LNCAP (cell line): ENCODE data around the gene PRR16.

Source experiments
- CTCF ChIP-seq: fragments of 450-650 bp; IDR thresholded peaks from 2 replicates; pipeline ENCODE4 v1.5.1; 2017; ENCODE audit warnings: mild to moderate bottlenecking

PRR16 gene

GRCh38 chr5:120502531-120502930, 38.4 kb downstream of the PRR16 start:
- TF ChIP-seq CTCF = no peak

- no peak for TF ChIP-seq CTCF
Observed at GRCh38 chr5:120503341-120503740, 39.2 kb downstream of the PRR16 start.

GRCh38 chr5:120504057-120504456, 40.0 kb downstream of the PRR16 start:
- TF ChIP-seq CTCF = no peak

GRCh38 chr5:120507197-120507596, 43.1 kb downstream of the PRR16 start:
- TF ChIP-seq CTCF = no peak

- no peak for TF ChIP-seq CTCF
Observed at GRCh38 chr5:120507800-120508463, 43.8 kb downstream of the PRR16 start.

- no peak for TF ChIP-seq CTCF
Observed at GRCh38 chr5:120509053-120509452, 45.0 kb downstream of the PRR16 start.

GRCh38 chr5:120510098-120510637, 46.1 kb downstream of the PRR16 start:
- no peak for TF ChIP-seq CTCF
